ENCODE data around the gene AMN. TPM values are rescaled to one million over a fixed set of nuclear protein-coding genes. Genes with fewer than 3 reads are reported as not detected.
"Not testable (repeated sequence)": the region's sequence is repeated elsewhere in the genome, so short reads cannot be mapped to it uniquely, and the experiment has no call there.

The AMN gene
- polyA plus RNA-seq, 4 donors = 0.75 to 42.1 (median 20.2) TPM

GRCh38 chr14:102911991-102912761 lies 10.3 kb upstream of the AMN start:
- no peak for DNase-seq (ENCODE audit: low read depth in 4 of 4, low spot score in 3 of 4)

GRCh38 chr14:102913341-102914211 lies 8.9 kb upstream of the AMN start:
- no peak for DNase-seq (ENCODE audit: low read depth in 4 of 4, low spot score in 3 of 4)

GRCh38 chr14:102914474-102915291 lies 7.8 kb upstream of the AMN start:
- DNase-seq (ENCODE audit: low read depth in 4 of 4, low spot score in 3 of 4) = no peak

GRCh38 chr14:102915292-102916110 lies 7.0 kb upstream of the AMN start:
- no peak for DNase-seq (ENCODE audit: low read depth in 4 of 4, low spot score in 3 of 4)

GRCh38 chr14:102916347-102917055 lies 6.0 kb upstream of the AMN start:
- DNase-seq (ENCODE audit: low read depth in 4 of 4, low spot score in 3 of 4) = no peak

DNA sequence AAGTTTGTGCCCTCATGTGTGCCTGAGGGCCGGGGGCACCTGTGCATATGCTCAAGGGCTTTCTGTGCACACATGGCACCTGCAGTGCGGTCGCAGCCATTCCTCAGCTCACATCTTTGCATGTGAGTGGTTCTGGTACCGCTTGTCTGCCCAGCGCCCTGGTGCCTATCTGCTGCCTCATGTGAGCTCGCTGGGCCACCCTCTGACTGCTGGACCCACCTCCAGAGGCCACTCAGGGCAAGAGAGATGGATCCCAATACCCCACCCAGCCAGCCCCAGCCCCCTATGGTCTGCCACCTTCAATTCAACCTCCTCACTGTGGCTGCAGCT lies 5.4 kb upstream of the AMN start:
- no peak for DNase-seq (ENCODE audit: low read depth in 4 of 4, low spot score in 3 of 4)

DNA sequence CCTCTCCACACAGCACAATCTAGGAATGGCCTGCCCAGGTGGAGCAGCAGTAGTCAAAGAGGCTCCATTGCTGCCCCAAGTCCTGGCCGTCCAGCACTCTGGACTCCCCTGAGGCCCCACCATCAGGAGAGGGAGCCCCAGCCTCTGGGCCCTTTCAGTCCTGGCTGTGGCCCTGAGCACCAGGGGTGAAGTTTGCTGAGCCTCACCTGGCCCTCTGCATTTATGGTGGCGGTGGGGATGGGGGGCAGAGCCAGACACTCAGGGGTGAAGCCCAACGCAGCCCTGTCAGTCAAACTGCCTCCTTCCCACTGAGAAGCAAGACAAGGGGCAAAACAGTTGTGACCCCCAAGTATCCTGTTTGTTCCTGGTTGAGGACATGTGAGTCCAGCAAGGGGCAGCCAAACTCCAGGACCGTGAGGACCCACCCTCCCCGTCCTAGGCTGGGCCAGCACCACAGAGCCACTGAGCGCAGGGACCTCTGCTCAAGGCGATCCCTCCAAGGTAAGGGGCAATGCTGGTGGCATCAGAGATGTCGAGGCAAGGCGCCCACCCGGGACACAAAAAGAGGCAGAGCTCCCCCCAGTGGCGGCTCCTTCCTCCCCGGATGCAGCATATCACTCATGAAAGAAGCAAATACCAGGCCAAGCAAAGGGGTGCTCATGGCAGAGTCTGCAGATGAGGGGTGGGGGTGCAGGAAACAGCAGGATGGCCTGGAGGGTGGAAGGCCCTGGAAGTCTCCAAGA lies 4.8 kb upstream of the AMN start:
- no peak for DNase-seq (ENCODE audit: low read depth in 4 of 4, low spot score in 3 of 4)

DNA sequence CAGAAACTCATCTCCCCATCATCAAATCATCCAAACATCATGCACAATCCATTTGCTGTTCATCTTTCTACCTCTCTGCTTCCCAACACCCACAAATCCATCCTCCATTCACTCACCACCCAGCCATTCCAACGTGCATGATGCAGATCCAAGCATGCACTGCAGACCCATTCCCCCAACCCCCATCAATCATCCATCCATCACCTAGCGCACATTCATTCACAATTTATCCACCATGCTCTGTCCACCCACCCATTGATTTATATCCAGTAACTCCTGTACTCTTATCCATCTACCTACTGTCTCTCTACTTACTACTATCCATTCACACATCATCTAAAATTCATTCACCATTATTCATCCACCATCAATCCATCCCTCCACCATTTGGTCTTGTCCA lies 4.0 kb upstream of the AMN start:
- DNase-seq (ENCODE audit: low read depth in 4 of 4, low spot score in 3 of 4) = no peak

GRCh38 chr14:102920273-102920997 lies 2.0 kb upstream of the AMN start:
- DNase-seq (ENCODE audit: low read depth in 4 of 4, low spot score in 3 of 4) = no peak

DNA sequence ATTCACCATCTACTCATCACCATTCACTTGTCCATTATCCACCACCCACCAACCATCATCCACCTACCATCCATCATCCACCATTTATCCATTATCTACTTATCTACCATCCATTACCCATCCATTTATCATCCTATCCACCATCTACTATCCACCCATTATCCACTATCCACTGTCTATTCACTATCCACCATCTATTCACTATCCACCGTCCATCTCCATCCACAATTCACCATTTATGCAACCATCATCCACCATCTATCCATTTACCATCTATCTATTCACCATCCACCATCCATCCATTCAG lies 1.5 kb upstream of the AMN start:
- no peak for DNase-seq (ENCODE audit: low read depth in 4 of 4, low spot score in 3 of 4)

GRCh38 chr14:102923201-102923924 lies 900 bp downstream of the AMN start:
- DNase-seq (ENCODE audit: low read depth in 4 of 4, low spot score in 3 of 4) = no peak

- no peak for DNase-seq (ENCODE audit: low read depth in 4 of 4, low spot score in 3 of 4)
Measured at GRCh38 chr14:102923925-102924486, 1.5 kb downstream of the AMN start.

DNA sequence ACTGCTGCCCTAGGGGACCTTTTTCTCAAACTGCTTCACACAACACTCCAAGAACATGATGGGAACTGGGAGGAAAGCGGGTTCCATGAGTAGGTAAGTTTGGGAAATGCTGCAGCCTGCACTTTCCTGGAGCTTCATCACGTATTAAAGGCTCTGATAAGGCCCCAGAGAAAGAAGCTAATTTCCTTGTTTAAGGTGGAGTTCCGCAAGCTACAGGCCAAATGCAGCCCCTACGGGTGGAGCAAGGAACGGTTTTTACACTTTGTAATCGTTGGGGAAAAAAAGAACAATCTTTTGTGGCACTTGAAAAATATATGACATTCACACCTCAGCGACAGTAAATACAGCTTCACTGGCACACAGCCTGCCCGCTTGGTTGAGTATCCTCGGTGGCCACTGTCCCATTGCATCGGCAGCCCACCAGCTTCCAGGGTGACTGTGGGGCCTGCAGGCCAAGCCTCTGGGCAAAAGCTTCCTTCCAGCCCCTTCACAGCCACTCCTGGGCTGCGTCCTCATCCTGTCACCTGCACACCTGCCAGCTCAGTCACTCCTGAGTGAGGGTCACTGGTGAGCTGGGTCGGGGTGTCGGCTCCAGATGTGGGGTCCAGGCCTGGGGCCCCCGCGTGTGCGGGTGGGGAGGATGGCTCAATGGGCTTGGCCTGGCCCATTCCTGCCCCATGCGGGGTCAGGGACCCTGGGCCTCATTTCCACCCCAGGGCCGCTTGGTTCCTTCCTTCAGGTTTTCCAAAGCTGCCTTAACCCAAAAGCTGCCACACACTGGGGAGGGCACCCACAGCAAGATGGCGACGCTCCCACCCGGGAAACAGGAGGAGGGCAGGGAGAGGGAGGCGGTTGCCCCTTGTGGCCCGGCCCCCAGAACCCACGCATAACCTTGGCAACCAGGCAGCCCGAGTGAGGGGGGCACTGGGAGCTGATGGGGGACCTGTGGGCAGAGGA lies 2.4 kb downstream of the AMN start:
- DNase-seq (ENCODE audit: low read depth in 4 of 4, low spot score in 3 of 4) = no peak

GRCh38 chr14:102925646-102926045 lies 3.2 kb downstream of the AMN start:
- no peak for DNase-seq (ENCODE audit: low read depth in 4 of 4, low spot score in 3 of 4)

DNA sequence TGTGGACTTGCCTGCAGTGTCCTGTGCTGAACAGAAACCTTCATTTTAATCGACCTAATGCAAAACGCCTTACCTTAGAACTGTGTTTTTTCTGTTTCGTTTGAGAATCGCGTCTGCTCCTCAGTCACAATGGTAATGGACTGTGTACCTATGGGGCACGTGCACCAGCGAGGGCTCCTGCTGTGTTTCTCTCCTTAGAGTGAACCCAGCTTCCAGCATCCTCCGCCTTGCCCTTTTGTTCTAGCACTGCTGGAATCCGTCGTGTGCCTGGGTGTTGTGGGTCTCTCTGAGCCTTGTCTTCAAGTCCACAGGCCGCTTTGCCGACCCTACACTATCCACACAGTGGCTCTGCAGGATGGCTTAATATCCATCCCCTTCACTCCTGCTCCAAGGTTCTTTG lies 3.6 kb downstream of the AMN start:
- no peak for DNase-seq (ENCODE audit: low read depth in 4 of 4, low spot score in 3 of 4)

DNA sequence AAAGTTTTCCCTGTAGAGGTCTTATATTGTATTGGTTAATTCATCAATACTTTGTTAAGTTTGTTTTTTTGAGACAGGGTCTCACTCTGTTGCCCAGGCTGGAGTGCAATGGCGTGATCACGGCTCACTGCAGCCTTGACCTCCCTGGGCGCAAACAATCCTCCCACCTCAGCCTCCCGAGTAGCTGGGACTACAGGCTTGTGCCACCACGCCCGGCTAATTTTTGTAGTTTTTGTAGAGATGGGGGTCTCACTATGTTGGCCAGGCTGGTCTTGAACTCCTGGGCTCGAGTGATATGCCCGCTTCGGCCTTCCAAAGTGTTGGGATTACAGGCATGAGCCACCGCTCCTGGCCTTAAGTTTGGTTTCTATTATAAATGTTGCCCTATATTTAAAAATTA lies 4.4 kb downstream of the AMN start:
- not testable (repeated sequence) for DNase-seq (ENCODE audit: low read depth in 4 of 4, low spot score in 3 of 4)
